ENCODE data around the gene ARPP21. TPM values are rescaled to one million over a fixed set of nuclear protein-coding genes. Genes with fewer than 3 reads are reported as not detected.

The ARPP21 gene
- polyA plus RNA-seq, 1 donor, result 2.7 TPM

DNA sequence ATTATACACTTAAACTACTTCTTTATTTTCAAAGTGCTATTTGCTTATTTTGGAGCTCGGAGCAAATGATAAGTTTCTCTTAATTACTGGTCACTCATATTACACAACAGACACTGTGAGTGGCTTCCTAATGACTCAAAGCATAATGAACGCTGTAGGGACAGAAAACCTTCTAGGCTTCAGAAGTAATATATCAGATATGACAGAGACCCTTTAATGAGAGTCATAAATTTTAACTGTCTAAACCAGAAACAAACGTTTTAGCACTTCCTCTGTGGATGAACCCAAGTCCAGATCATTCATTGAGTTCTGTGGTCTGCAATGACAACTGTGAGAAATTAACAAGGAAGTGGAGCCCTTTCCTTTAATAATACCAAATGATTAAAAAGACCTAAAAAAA lies 66.6 kb downstream of the ARPP21 start:
- Histone ChIP-seq H3K27me3 (ENCODE audit: control insufficient read depth, insufficient read depth, low read length) (no peaks in the 10 kb centered on the region), H3K4me1 (ENCODE audit: control insufficient read depth, insufficient read depth, low read length) (no peaks in the 10 kb centered on the region), H3K9me3 (ENCODE audit: control insufficient read depth, low read depth, low read length) (no peaks in the 10 kb centered on the region), H3K4me3 (ENCODE audit: low read length) (no peak overlapping the region), H3K27ac (ENCODE audit: low read length) (no peak overlapping the region), H3K36me3 (ENCODE audit: control insufficient read depth, insufficient read depth, low read length) (no peaks in the 10 kb centered on the region)
- no peak for DNase-seq
- 50% methylated on average over 1 of the region's 3 CpGs for WGBS (ENCODE audit: insufficient coverage, low lambda C conversion rate)

DNA sequence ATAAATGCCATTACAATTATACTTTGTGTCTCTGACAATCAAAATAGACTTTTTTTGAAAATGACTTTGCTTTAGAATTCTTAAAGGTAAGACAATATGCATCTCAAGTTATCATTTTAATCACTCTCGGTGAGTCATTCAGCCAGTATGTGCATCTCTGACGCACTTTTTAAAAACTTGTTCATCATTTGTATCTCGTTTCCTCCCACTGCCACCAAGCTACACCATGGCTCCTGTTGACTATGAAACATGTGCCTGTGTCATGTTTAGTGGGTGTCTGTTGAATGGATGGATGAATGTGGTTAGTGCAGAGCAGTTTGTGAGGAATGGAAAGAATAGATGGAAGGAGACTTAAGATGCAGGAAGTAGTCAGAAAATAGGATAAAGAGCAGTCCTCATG lies 68.6 kb downstream of the ARPP21 start:
- Histone ChIP-seq H3K4me1 (ENCODE audit: control insufficient read depth, insufficient read depth, low read length) (no peaks in the 10 kb centered on the region), H3K4me3 (ENCODE audit: low read length) (no peak overlapping the region), H3K27me3 (ENCODE audit: control insufficient read depth, insufficient read depth, low read length) (no peaks in the 10 kb centered on the region), H3K9me3 (ENCODE audit: control insufficient read depth, low read depth, low read length) (no peaks in the 10 kb centered on the region), H3K36me3 (ENCODE audit: control insufficient read depth, insufficient read depth, low read length) (no peaks in the 10 kb centered on the region), H3K27ac (ENCODE audit: low read length) (no peak overlapping the region)
- 86% methylated on average over 3 of the region's 3 CpGs for WGBS (ENCODE audit: insufficient coverage, low lambda C conversion rate)
- no peak for DNase-seq

DNA sequence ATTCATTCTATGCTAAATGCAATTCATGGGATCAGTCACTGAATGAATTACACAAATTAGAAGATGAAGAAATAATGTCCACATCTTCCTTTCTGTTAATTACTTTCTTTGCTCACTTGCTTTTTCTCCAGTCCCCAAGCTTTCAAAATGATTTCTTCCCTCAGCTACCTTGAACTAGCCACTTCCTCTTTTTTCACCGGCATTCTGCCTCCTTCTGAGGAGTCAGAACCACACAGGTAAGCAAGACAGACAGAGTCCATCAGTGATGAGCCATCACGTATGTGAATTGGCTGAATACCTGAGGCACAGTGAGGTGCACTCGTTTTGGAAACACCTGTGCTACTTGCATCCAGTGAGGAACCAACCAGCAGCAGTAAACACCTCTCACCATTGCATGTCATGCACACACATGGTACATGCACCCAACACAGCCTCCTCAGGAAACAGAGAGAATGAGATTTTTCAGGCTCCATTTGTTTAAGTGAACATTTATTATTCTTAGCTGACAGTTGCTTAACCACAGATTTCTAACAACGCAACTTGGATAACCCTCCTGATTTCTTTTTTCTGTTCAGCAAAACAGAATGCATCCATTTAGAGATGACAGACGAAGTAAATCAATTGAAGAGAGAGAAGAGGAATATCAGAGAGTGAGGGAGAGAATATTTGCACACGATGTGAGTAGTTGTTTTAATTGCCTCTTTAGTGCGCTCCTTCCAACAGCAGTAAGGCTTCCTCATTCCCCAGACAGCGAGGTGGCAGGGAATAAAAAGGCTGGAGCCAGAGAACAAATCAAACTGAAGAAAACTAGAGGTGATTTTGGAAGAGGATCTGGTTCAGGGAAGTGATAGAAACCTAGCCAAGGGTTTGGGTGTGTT lies 69.3 kb downstream of the ARPP21 start:
- Histone ChIP-seq H3K27me3 (ENCODE audit: control insufficient read depth, insufficient read depth, low read length) (no peaks in the 10 kb centered on the region), H3K4me3 (ENCODE audit: low read length) (no peak overlapping the region), H3K27ac (ENCODE audit: low read length) (no peak overlapping the region), H3K9me3 (ENCODE audit: control insufficient read depth, low read depth, low read length) (no peaks in the 10 kb centered on the region), H3K36me3 (ENCODE audit: control insufficient read depth, insufficient read depth, low read length) (no peaks in the 10 kb centered on the region), H3K4me1 (ENCODE audit: control insufficient read depth, insufficient read depth, low read length) (no peaks in the 10 kb centered on the region)
- no peak for DNase-seq
- WGBS (ENCODE audit: insufficient coverage, low lambda C conversion rate), result 73% methylated on average over 3 of the region's 8 CpGs

DNA sequence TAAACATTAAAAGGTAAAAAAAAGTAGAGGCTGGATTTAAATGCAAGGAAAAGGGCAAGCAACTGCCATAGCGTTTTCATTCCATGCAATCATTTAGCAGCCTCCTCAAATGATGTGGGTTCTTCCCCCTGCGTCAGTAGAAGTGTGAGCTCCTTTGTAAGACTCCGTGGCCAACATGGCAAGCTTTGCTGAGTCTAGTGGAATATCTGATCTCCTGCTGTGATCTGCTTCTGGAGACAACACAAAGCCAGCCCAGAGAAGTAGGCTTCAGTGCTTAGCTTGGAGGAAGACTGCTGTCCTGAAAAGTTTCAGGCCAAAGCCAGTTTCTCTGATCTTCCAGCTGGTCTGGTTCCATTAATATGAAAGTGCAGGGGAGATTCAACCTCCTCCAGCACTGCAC lies 70.4 kb downstream of the ARPP21 start:
- no peaks in the 10 kb centered on the region for H3K36me3 ChIP-seq (ENCODE audit: control insufficient read depth, insufficient read depth, low read length)
- no peak overlapping the region for H3K27ac ChIP-seq (ENCODE audit: low read length)
- no peaks in the 10 kb centered on the region for H3K9me3 ChIP-seq (ENCODE audit: control insufficient read depth, low read depth, low read length)
- no peaks in the 10 kb centered on the region for H3K4me1 ChIP-seq (ENCODE audit: control insufficient read depth, insufficient read depth, low read length)
- WGBS (ENCODE audit: insufficient coverage, low lambda C conversion rate), result no CpG with 5 or more reads among the region's 3 CpGs
- no peak overlapping the region for H3K4me3 ChIP-seq (ENCODE audit: low read length)
- no peaks in the 10 kb centered on the region for H3K27me3 ChIP-seq (ENCODE audit: control insufficient read depth, insufficient read depth, low read length)
- no peak for DNase-seq

DNA sequence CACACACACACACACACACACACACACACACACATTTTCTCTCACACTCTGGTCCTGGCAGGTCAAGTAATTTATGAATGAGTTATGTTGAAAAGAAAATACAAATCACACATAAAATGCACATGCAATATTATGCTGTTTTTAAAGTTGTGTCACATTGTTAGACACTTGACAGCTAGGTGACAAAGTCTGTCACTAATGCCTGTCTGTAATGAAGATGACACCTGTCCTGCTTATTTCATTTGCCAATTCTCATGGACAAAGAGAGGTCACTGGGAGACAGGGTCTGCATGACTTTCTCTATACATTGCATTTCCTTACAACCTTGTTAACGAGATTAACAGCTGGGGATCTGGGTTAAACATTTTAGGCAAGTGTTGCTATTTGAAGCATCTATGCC lies 71.2 kb downstream of the ARPP21 start:
- Histone ChIP-seq H3K9me3 (ENCODE audit: control insufficient read depth, low read depth, low read length) (no peaks in the 10 kb centered on the region), H3K27me3 (ENCODE audit: control insufficient read depth, insufficient read depth, low read length) (no peaks in the 10 kb centered on the region), H3K4me3 (ENCODE audit: low read length) (no peak overlapping the region), H3K36me3 (ENCODE audit: control insufficient read depth, insufficient read depth, low read length) (no peaks in the 10 kb centered on the region), H3K27ac (ENCODE audit: low read length) (no peak overlapping the region), H3K4me1 (ENCODE audit: control insufficient read depth, insufficient read depth, low read length) (no peaks in the 10 kb centered on the region)
- no peak for DNase-seq
- WGBS (ENCODE audit: insufficient coverage, low lambda C conversion rate), result 100% methylated on average over 1 of the region's 1 CpG

DNA sequence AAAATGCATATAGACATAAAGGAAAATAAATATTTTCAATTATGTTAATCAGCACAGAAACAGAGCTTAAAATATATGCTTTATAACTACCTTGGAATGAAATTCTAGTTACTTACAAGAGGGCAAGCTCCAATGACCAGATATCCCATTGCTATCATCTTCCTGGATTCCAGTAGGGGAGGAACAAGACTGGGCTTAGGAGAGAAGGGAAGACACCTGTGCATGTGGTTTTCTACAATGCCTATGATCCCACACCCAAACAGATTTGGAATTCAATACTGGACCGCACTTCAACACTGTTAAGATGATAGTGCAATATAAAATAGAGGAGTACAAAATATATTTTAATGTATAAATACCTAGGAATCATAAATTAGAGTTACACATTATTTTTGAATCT lies 79.6 kb downstream of the ARPP21 start:
- Histone ChIP-seq H3K4me1 (ENCODE audit: control insufficient read depth, insufficient read depth, low read length) (no peaks in the 10 kb centered on the region), H3K36me3 (ENCODE audit: control insufficient read depth, insufficient read depth, low read length) (no peaks in the 10 kb centered on the region), H3K27ac (ENCODE audit: low read length) (no peak overlapping the region), H3K9me3 (ENCODE audit: control insufficient read depth, low read depth, low read length) (no peaks in the 10 kb centered on the region), H3K4me3 (ENCODE audit: low read length) (no peak overlapping the region), H3K27me3 (ENCODE audit: control insufficient read depth, insufficient read depth, low read length) (no peaks in the 10 kb centered on the region)
- WGBS (ENCODE audit: insufficient coverage, low lambda C conversion rate), result no CpG with 5 or more reads among the region's 1 CpG
- DNase-seq, result no peak

DNA sequence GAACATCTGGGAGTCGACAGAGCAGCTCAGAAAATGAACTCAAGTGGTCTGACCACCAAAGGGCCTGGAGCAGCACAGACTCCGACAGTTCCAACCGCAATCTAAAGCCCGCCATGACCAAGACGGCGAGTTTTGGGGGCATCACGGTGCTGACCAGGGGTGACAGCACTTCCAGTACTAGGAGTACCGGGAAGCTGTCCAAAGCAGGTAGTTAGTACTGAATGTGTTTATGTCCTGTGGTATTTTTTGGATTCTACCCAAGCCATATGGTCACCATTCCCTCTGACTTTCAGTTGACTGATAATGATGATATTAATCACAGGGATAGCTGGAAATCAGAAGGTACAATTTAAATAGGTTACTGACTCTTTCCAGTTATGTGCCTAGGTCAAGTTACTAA lies 82.3 kb downstream of the ARPP21 start:
- H3K4me1 ChIP-seq (ENCODE audit: control insufficient read depth, insufficient read depth, low read length), result no peaks in the 10 kb centered on the region
- no peaks in the 10 kb centered on the region for H3K36me3 ChIP-seq (ENCODE audit: control insufficient read depth, insufficient read depth, low read length)
- WGBS (ENCODE audit: insufficient coverage, low lambda C conversion rate), result no CpG with 5 or more reads among the region's 8 CpGs
- no peaks in the 10 kb centered on the region for H3K27me3 ChIP-seq (ENCODE audit: control insufficient read depth, insufficient read depth, low read length)
- H3K27ac ChIP-seq (ENCODE audit: low read length), result no peak overlapping the region
- DNase-seq, result no peak
- H3K4me3 ChIP-seq (ENCODE audit: low read length), result no peak overlapping the region
- no peaks in the 10 kb centered on the region for H3K9me3 ChIP-seq (ENCODE audit: control insufficient read depth, low read depth, low read length)

DNA sequence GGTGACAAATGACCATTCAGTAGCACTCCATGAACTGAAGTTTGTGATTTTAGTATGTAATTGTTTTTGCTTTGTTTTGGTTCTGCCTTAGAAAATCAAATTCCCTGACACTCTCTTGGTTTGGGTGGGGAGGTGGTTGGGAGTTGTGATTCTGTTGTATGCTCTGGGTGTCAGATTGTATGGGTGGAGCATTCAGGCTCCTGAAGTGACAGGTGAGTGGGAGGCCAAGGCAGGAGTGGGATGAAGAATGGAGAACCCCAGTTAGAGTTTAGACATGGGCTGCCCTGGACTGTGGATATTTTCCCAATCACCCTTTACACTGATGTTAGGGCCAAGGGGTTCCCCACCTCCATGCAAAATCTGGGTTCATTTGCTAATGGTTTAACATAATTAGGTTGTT lies 83.6 kb downstream of the ARPP21 start:
- Histone ChIP-seq H3K27me3 (ENCODE audit: control insufficient read depth, insufficient read depth, low read length) (no peaks in the 10 kb centered on the region), H3K9me3 (ENCODE audit: control insufficient read depth, low read depth, low read length) (no peaks in the 10 kb centered on the region), H3K36me3 (ENCODE audit: control insufficient read depth, insufficient read depth, low read length) (no peaks in the 10 kb centered on the region), H3K4me3 (ENCODE audit: low read length) (no peak overlapping the region), H3K27ac (ENCODE audit: low read length) (no peak overlapping the region), H3K4me1 (ENCODE audit: control insufficient read depth, insufficient read depth, low read length) (no peaks in the 10 kb centered on the region)
- DNase-seq, result no peak

DNA sequence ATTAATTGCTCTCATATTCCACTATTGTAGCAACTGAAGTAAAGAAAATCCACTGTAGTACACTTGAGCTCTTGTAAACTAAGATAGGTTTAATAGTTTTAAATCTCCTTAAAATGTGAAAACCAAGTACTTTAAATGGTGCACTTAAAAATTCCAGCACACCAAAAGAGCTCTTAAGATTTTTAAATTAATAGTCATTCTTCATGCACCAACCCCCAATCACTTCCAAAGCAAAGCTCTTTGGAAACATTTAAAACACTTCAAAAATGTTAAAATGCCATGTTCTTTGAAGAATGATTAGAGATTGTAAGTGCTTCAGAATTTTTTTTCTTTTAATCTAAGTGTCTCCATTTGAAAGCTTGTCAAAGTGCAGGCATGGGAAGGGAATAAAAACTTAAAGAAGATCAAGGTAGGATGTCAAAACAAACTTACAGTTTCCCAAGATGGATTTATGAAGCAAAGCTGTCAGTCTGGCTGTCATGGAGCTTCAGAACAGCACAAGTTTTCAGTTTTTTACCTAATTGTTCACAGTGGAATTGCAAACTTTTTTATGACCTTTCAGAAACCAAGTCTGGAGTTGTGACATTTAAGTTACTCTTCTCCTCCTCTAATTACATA lies 84.3 kb downstream of the ARPP21 start:
- Histone ChIP-seq H3K4me3 (ENCODE audit: low read length) (no peak overlapping the region), H3K27ac (ENCODE audit: low read length) (no peak overlapping the region), H3K9me3 (ENCODE audit: control insufficient read depth, low read depth, low read length) (no peaks in the 10 kb centered on the region), H3K36me3 (ENCODE audit: control insufficient read depth, insufficient read depth, low read length) (no peaks in the 10 kb centered on the region), H3K4me1 (ENCODE audit: control insufficient read depth, insufficient read depth, low read length) (no peaks in the 10 kb centered on the region), H3K27me3 (ENCODE audit: control insufficient read depth, insufficient read depth, low read length) (no peaks in the 10 kb centered on the region)
- DNase-seq, result no peak

DNA sequence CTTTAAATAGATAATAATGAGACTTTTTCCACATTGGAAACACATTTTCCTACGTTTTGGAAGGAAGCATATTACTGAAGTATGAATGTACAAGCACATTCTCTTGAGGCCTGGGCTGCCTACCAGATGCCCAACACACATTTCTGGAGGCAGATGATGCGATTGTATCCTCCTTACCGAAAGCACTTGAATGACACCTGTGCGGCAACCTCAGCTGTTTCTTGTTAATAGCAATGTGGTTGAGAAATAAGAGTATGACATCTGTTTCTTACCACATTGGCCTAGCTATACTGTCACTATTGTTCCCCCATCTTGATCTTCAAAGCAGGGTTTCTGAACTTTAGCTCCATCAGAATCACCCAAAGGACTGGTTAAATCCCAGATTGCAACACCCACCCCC lies 84.8 kb downstream of the ARPP21 start:
- no peaks in the 10 kb centered on the region for H3K4me1 ChIP-seq (ENCODE audit: control insufficient read depth, insufficient read depth, low read length)
- H3K4me3 ChIP-seq (ENCODE audit: low read length), result no peak overlapping the region
- 67% methylated on average over 1 of the region's 4 CpGs for WGBS (ENCODE audit: insufficient coverage, low lambda C conversion rate)
- H3K36me3 ChIP-seq (ENCODE audit: control insufficient read depth, insufficient read depth, low read length), result no peaks in the 10 kb centered on the region
- no peak overlapping the region for H3K27ac ChIP-seq (ENCODE audit: low read length)
- DNase-seq, result no peak
- no peaks in the 10 kb centered on the region for H3K9me3 ChIP-seq (ENCODE audit: control insufficient read depth, low read depth, low read length)
- no peaks in the 10 kb centered on the region for H3K27me3 ChIP-seq (ENCODE audit: control insufficient read depth, insufficient read depth, low read length)

DNA sequence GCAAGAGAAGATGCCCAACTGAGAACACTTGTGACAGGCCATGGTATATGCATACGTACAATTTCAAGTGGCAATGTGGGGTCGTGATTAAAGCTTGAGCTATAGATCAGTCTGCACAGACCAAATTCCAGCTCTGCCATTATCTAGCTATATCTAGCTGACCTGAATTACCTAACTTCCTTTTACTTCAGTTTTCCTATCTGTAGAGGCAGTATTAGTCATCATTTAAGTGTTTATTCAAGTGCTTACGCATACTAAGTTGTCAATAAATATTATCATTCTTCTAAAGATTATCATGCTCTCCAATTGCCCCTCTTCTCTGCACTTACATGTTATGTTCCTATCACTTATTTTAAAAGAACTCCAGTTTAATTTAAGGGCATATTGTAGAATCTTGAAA lies 87.9 kb downstream of the ARPP21 start:
- DNase-seq, result no peak

More for the DNA sequence above, 87.9 kb downstream of the ARPP21 start:
- Histone ChIP-seq H3K4me1 (ENCODE audit: control insufficient read depth, insufficient read depth, low read length) (no peaks in the 10 kb centered on the region), H3K9me3 (ENCODE audit: control insufficient read depth, low read depth, low read length) (no peaks in the 10 kb centered on the region), H3K36me3 (ENCODE audit: control insufficient read depth, insufficient read depth, low read length) (no peaks in the 10 kb centered on the region), H3K4me3 (ENCODE audit: low read length) (no peak overlapping the region), H3K27ac (ENCODE audit: low read length) (no peak overlapping the region), H3K27me3 (ENCODE audit: control insufficient read depth, insufficient read depth, low read length) (no peaks in the 10 kb centered on the region)
- WGBS (ENCODE audit: insufficient coverage, low lambda C conversion rate), result 46% methylated on average over 1 of the region's 3 CpGs
